GM12891 (cell line): ENCODE measurements around the gene PPIG.
A peak's percentile ranks its signal among the peaks of the same experiment; 100 is the strongest.
"Not testable (repeated sequence)": the region's sequence is repeated elsewhere in the genome, so short reads cannot be mapped to it uniquely, and the experiment has no call there.

ENCODE experiments used
- DNase-seq: peaks from one replicate; pipeline ENCODE4 v3.0.0; 2011; ENCODE audit warnings: low spot score; ENCODE audit not compliant: insufficient read length
- FAIRE-seq: peaks from 2 replicates; lab custom pipeline; 2011; peaks lifted over from hg19 to GRCh38; lab: Jason Lieb, UNC
- PAX5 ChIP-seq: IDR thresholded peaks from 2 replicates; pipeline ENCODE4 v1.6.1; 2011; ENCODE audit warnings: low read length, moderate library complexity, mild to moderate bottlenecking; ENCODE audit not compliant: insufficient read depth, severe bottlenecking
- POLR2A ChIP-seq: IDR thresholded peaks from 2 replicates; pipeline ENCODE4 v1.6.1; 2011; ENCODE audit warnings: low read depth, low read length, control low read depth
- POLR2AphosphoS5 ChIP-seq: IDR thresholded peaks from 2 replicates; pipeline ENCODE4 v1.6.1; 2011; ENCODE audit warnings: low read depth, low read length, control low read depth
- POU2F2 ChIP-seq: IDR thresholded peaks from 2 replicates; pipeline ENCODE4 v1.6.1; 2011; ENCODE audit warnings: low read depth, mild to moderate bottlenecking, control low read depth, low read length, moderate library complexity
- SPI1 ChIP-seq: IDR thresholded peaks from 2 replicates; pipeline ENCODE4 v1.6.1; 2011; ENCODE audit warnings: low read depth, low read length, control low read depth
- TAF1 ChIP-seq: IDR thresholded peaks from 2 replicates; pipeline ENCODE4 v1.6.1; 2011; ENCODE audit warnings: low read depth, low read length, control low read depth

Gene PPIG

GRCh38 chr2:169571571-169571970 lies 12.6 kb upstream of the PPIG start:
- no peak for TF ChIP-seq POLR2A
- TF ChIP-seq TAF1: no peak
- no peak for TF ChIP-seq PAX5
- FAIRE-seq (no peak), DNase-seq (no peak)

GRCh38 chr2:169572189-169572588 lies 12.0 kb upstream of the PPIG start:
- FAIRE-seq (no peak), DNase-seq (no peak)
- TF ChIP-seq POLR2A (no peak), PAX5 (no peak), POU2F2 (no peak), SPI1 (no peak), TAF1 (no peak), POLR2AphosphoS5 (no peak)

DNA sequence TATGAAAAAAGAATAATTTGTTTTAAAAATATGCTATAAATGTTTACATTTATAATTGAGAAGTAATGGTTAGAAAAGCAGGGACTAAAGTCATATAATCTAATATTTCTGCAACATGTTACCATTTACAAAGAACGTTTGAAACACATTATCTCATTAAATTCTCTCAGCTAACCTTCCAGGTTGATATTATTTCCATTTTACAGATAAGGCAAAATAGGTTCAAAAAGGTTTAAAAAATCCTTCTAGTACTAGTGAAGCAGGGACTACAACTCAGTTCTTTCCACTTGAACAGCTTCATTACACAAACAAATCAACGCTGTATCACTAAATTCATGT lies 11.4 kb upstream of the PPIG start:
- DNase-seq: no peak
- no peak for TF ChIP-seq TAF1
- no peak for TF ChIP-seq POLR2A
- TF ChIP-seq SPI1: no peak
- no peak for TF ChIP-seq POLR2AphosphoS5
- no peak for TF ChIP-seq POU2F2
- no peak for TF ChIP-seq PAX5
- FAIRE-seq: no peak

- peak; percentile 62 for DNase-seq
- TF ChIP-seq POLR2AphosphoS5 (peak; percentile 65; the same call in 1 of the 2 replicates), PAX5 (no peak), TAF1 (peak; percentile 44; the same call in 1 of the 2 replicates), POU2F2 (peak; percentile 77; the same call in 1 of the 2 replicates), SPI1 (peak; percentile 60; the same call in 1 of the 2 replicates), POLR2A (peak; percentile 49; the same call in 1 of the 2 replicates)
- FAIRE-seq: peak; percentile 92
These were observed 10.8 kb upstream of the PPIG start, which contains the start of gene FASTKD1 for GRCh38 chr2:169573160-169573973. TSS of gene FASTKD1 (minus strand) at chr2:169573865. CDS start at chr2:169572029, 1,836 bp downstream.

DNA sequence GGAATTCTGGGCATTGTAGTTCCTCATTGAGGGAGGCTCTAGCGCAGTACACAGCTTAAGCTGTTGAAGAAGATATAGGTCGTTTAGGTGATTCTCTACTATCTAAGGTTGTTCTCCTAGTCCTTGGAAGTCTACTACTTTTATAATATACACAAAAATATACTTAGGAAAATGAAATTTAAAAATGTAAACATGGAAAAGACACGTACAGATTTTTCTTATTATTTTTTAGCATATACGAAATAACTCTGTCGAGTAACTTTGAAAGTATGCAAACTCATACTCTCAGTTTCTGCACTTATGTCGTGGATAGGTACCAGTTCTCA lies 10.2 kb upstream of the PPIG start:
- no peak for FAIRE-seq

GRCh38 chr2:169574539-169574938 lies 9.6 kb upstream of the PPIG start:
- DNase-seq, FAIRE-seq: not testable (repeated sequence)

More for the DNA sequence above, 10.2 kb upstream of the PPIG start:
- no peak for DNase-seq
- TF ChIP-seq SPI1 (no peak), TAF1 (no peak), POU2F2 (no peak), POLR2AphosphoS5 (no peak), PAX5 (no peak), POLR2A (no peak)

- not testable (repeated sequence) for DNase-seq, FAIRE-seq
These were observed 8.9 kb upstream of the PPIG start for GRCh38 chr2:169575264-169575663.

GRCh38 chr2:169579044-169579443 lies 5.1 kb upstream of the PPIG start:
- DNase-seq (no peak), FAIRE-seq (no peak)
- no peak for TF ChIP-seq TAF1
- no peak for TF ChIP-seq PAX5
- TF ChIP-seq POLR2A: no peak
- TF ChIP-seq SPI1: no peak
- no peak for TF ChIP-seq POLR2AphosphoS5
- TF ChIP-seq POU2F2: no peak

- not testable (repeated sequence) for DNase-seq, FAIRE-seq
These were observed 1.4 kb upstream of the PPIG start for GRCh38 chr2:169582552-169583266.

- no peak for DNase-seq
- TF ChIP-seq POLR2A: no peak
- no peak for TF ChIP-seq POLR2AphosphoS5
- TF ChIP-seq POU2F2: no peak
- TF ChIP-seq PAX5: no peak
- no peak for TF ChIP-seq TAF1
- no peak for TF ChIP-seq SPI1
- no peak for FAIRE-seq
These were observed 633 bp upstream of the PPIG start for GRCh38 chr2:169583518-169583917.

GRCh38 chr2:169585673-169586072 lies 1.5 kb downstream of the PPIG start:
- DNase-seq: no peak
- no peak for TF ChIP-seq TAF1
- no peak for TF ChIP-seq SPI1
- TF ChIP-seq POLR2AphosphoS5: no peak
- TF ChIP-seq PAX5: no peak
- no peak for TF ChIP-seq POU2F2
- no peak for TF ChIP-seq POLR2A
- FAIRE-seq: no peak
